Measurements from ENCODE around the gene PTPRD. TPM values are rescaled to one million over a fixed set of nuclear protein-coding genes. Genes with fewer than 3 reads are reported as not detected.

PTPRD gene
- total and polyA plus RNA-seq, 2 donors: 2.2 to 13.5 TPM

DNA sequence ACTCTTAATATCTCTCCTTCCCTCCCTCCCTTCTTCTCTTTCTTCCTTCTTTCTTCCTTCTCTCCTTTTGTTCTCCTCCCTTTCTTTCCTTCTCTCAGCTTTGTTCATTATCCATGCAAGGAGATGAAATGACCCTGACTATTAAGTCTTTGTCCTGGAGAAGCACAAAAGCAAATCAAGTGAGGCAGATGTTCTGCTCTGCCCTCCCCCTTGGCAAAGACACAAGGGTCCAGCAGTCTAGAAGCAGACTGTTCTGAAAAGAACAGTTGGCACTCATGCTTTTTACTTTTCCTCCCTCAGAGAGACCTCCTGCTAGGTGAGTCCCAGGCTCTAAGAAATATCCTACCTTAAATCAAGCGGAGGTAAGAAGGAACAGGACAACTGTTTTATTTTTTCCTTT lies 1745.7 kb downstream of the PTPRD start:
- DNase-seq (ENCODE audit: low read depth in 6 of 9, low spot score in 9 of 9): no peak
- H3K36me3 ChIP-seq (ENCODE audit: control insufficient read depth in 2 of 2, insufficient read depth in 2 of 2, low read length in 1 of 2): no peaks in the 10 kb centered on the region
- whole genome bisulfite sequencing: 100% methylated on average over 1 of the region's 1 CpG

GRCh38 chr9:8864545-8864896 lies 1748.3 kb downstream of the PTPRD start:
- Histone ChIP-seq H3K27me3 (ENCODE audit: control insufficient read depth in 2 of 2, insufficient read depth in 1 of 2, low read length in 1 of 2) (peaks cover 0 to under 1% of the 10 kb centered on the region in 2 donors), H3K4me3 (ENCODE audit: low read length in 2 of 2) (no peak overlapping the region), H3K27ac (ENCODE audit: low read depth in 1 of 2, low read length in 1 of 2) (no peak overlapping the region), H3K9me3 (ENCODE audit: control insufficient read depth in 2 of 2, insufficient read depth in 1 of 2, low read length in 1 of 2) (no peaks in the 10 kb centered on the region), H3K36me3 (ENCODE audit: control insufficient read depth in 2 of 2, insufficient read depth in 2 of 2, low read length in 1 of 2) (no peaks in the 10 kb centered on the region), H3K4me1 (ENCODE audit: control insufficient read depth in 2 of 2, insufficient read depth in 2 of 2, low read length in 2 of 2) (no peaks in the 10 kb centered on the region)
- 95% methylated on average over 3 of the region's 3 CpGs for WGBS
- DNase-seq (ENCODE audit: low read depth in 6 of 9, low spot score in 9 of 9): no peak

More for the DNA sequence above, 1745.7 kb downstream of the PTPRD start:
- no peaks in the 10 kb centered on the region for H3K4me1 ChIP-seq (ENCODE audit: control insufficient read depth in 2 of 2, insufficient read depth in 2 of 2, low read length in 2 of 2)
- H3K9me3 ChIP-seq (ENCODE audit: control insufficient read depth in 2 of 2, insufficient read depth in 1 of 2, low read length in 1 of 2): no peaks in the 10 kb centered on the region
- H3K27me3 ChIP-seq (ENCODE audit: control insufficient read depth in 2 of 2, insufficient read depth in 1 of 2, low read length in 1 of 2): no peaks in the 10 kb centered on the region
- H3K27ac ChIP-seq (ENCODE audit: low read depth in 1 of 2, low read length in 1 of 2): no peak overlapping the region
- H3K4me3 ChIP-seq (ENCODE audit: low read length in 2 of 2): no peak overlapping the region

GRCh38 chr9:8863886-8864544 lies 1748.8 kb downstream of the PTPRD start:
- H3K4me1 ChIP-seq (ENCODE audit: control insufficient read depth in 2 of 2, insufficient read depth in 2 of 2, low read length in 2 of 2): no peaks in the 10 kb centered on the region
- H3K36me3 ChIP-seq (ENCODE audit: control insufficient read depth in 2 of 2, insufficient read depth in 2 of 2, low read length in 1 of 2): no peaks in the 10 kb centered on the region
- 98% methylated on average over 5 of the region's 5 CpGs for WGBS
- H3K9me3 ChIP-seq (ENCODE audit: control insufficient read depth in 2 of 2, insufficient read depth in 1 of 2, low read length in 1 of 2): no peaks in the 10 kb centered on the region
- H3K27ac ChIP-seq (ENCODE audit: low read depth in 1 of 2, low read length in 1 of 2): no peak overlapping the region
- DNase-seq (ENCODE audit: low read depth in 6 of 9, low spot score in 9 of 9): no peak
- no peak overlapping the region for H3K4me3 ChIP-seq (ENCODE audit: low read length in 2 of 2)
- H3K27me3 ChIP-seq (ENCODE audit: control insufficient read depth in 2 of 2, insufficient read depth in 1 of 2, low read length in 1 of 2): peaks cover 2 to 6% of the 10 kb centered on the region in 2 donors

GRCh38 chr9:8863069-8863468 lies 1749.7 kb downstream of the PTPRD start:
- H3K4me3 ChIP-seq (ENCODE audit: low read length in 2 of 2): no peak overlapping the region
- WGBS: 96% methylated on average over 3 of the region's 3 CpGs
- no peak for DNase-seq (ENCODE audit: low read depth in 6 of 9, low spot score in 9 of 9)
- H3K27ac ChIP-seq (ENCODE audit: low read depth in 1 of 2, low read length in 1 of 2): no peak overlapping the region
- H3K9me3 ChIP-seq (ENCODE audit: control insufficient read depth in 2 of 2, insufficient read depth in 1 of 2, low read length in 1 of 2): no peaks in the 10 kb centered on the region
- H3K4me1 ChIP-seq (ENCODE audit: control insufficient read depth in 2 of 2, insufficient read depth in 2 of 2, low read length in 2 of 2): peaks cover 0 to 8% of the 10 kb centered on the region in 2 donors
- no peaks in the 10 kb centered on the region for H3K36me3 ChIP-seq (ENCODE audit: control insufficient read depth in 2 of 2, insufficient read depth in 2 of 2, low read length in 1 of 2)
- H3K27me3 ChIP-seq (ENCODE audit: control insufficient read depth in 2 of 2, insufficient read depth in 1 of 2, low read length in 1 of 2): peaks cover 3 to 15% of the 10 kb centered on the region in 2 donors

GRCh38 chr9:8860925-8861324 lies 1751.9 kb downstream of the PTPRD start:
- Histone ChIP-seq H3K4me3 (ENCODE audit: low read length in 2 of 2) (no peak overlapping the region), H3K27ac (ENCODE audit: low read depth in 1 of 2, low read length in 1 of 2) (no peak overlapping the region), H3K27me3 (ENCODE audit: control insufficient read depth in 2 of 2, insufficient read depth in 1 of 2, low read length in 1 of 2) (peaks cover 3 to 30% of the 10 kb centered on the region in 2 donors), H3K4me1 (ENCODE audit: control insufficient read depth in 2 of 2, insufficient read depth in 2 of 2, low read length in 2 of 2) (peaks cover 4 to 15% of the 10 kb centered on the region in 2 donors), H3K9me3 (ENCODE audit: control insufficient read depth in 2 of 2, insufficient read depth in 1 of 2, low read length in 1 of 2) (no peaks in the 10 kb centered on the region), H3K36me3 (ENCODE audit: control insufficient read depth in 2 of 2, insufficient read depth in 2 of 2, low read length in 1 of 2) (no peaks in the 10 kb centered on the region)
- DNase-seq (ENCODE audit: low read depth in 6 of 9, low spot score in 9 of 9): no peak
- 54% methylated on average over 4 of the region's 4 CpGs for WGBS

DNA sequence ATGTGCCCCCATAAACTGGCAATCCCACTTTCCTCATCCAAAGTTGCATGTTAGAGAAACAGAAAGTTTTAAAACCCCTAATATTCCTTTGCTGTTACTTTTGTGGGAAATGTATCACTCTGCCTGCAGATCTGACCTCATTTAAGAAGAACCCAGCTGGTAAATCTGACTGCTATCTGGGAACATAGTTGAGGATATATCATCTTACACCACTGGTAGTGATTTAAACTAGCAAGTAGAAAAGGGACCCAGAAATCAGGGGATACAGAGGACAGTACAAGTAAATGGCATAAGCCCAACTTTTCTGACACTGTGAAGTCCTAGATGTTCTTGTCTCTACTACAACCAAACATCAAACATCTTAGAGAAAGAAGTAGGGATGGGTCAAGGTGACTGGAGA lies 1752.7 kb downstream of the PTPRD start:
- H3K9me3 ChIP-seq (ENCODE audit: control insufficient read depth in 2 of 2, insufficient read depth in 1 of 2, low read length in 1 of 2): no peaks in the 10 kb centered on the region
- H3K4me1 ChIP-seq (ENCODE audit: control insufficient read depth in 2 of 2, insufficient read depth in 2 of 2, low read length in 2 of 2): peaks cover 4 to 15% of the 10 kb centered on the region in 2 donors
- no peak overlapping the region for H3K27ac ChIP-seq (ENCODE audit: low read depth in 1 of 2, low read length in 1 of 2)
- no peak overlapping the region for H3K4me3 ChIP-seq (ENCODE audit: low read length in 2 of 2)
- H3K36me3 ChIP-seq (ENCODE audit: control insufficient read depth in 2 of 2, insufficient read depth in 2 of 2, low read length in 1 of 2): no peaks in the 10 kb centered on the region
- H3K27me3 ChIP-seq (ENCODE audit: control insufficient read depth in 2 of 2, insufficient read depth in 1 of 2, low read length in 1 of 2): peaks cover 3 to 30% of the 10 kb centered on the region in 2 donors
- DNase-seq (ENCODE audit: low read depth in 6 of 9, low spot score in 9 of 9): no peak

GRCh38 chr9:8859416-8859815 lies 1753.4 kb downstream of the PTPRD start:
- H3K27ac ChIP-seq (ENCODE audit: low read depth in 1 of 2, low read length in 1 of 2): no peak overlapping the region
- no peak for DNase-seq (ENCODE audit: low read depth in 6 of 9, low spot score in 9 of 9)
- peaks cover 4 to 15% of the 10 kb centered on the region in 2 donors for H3K4me1 ChIP-seq (ENCODE audit: control insufficient read depth in 2 of 2, insufficient read depth in 2 of 2, low read length in 2 of 2)
- peaks cover 3 to 30% of the 10 kb centered on the region in 2 donors for H3K27me3 ChIP-seq (ENCODE audit: control insufficient read depth in 2 of 2, insufficient read depth in 1 of 2, low read length in 1 of 2)
- no peak overlapping the region for H3K4me3 ChIP-seq (ENCODE audit: low read length in 2 of 2)
- 94% methylated on average over 3 of the region's 3 CpGs for WGBS
- H3K36me3 ChIP-seq (ENCODE audit: control insufficient read depth in 2 of 2, insufficient read depth in 2 of 2, low read length in 1 of 2): no peaks in the 10 kb centered on the region
- H3K9me3 ChIP-seq (ENCODE audit: control insufficient read depth in 2 of 2, insufficient read depth in 1 of 2, low read length in 1 of 2): no peaks in the 10 kb centered on the region

GRCh38 chr9:8858596-8859161 lies 1754.1 kb downstream of the PTPRD start:
- Histone ChIP-seq H3K9me3 (ENCODE audit: control insufficient read depth in 2 of 2, insufficient read depth in 1 of 2, low read length in 1 of 2) (no peaks in the 10 kb centered on the region), H3K4me3 (ENCODE audit: low read length in 2 of 2) (peak overlapping the region; percentile 50 to 70), H3K27me3 (ENCODE audit: control insufficient read depth in 2 of 2, insufficient read depth in 1 of 2, low read length in 1 of 2) (peaks cover 3 to 30% of the 10 kb centered on the region in 2 donors), H3K36me3 (ENCODE audit: control insufficient read depth in 2 of 2, insufficient read depth in 2 of 2, low read length in 1 of 2) (no peaks in the 10 kb centered on the region), H3K27ac (ENCODE audit: low read depth in 1 of 2, low read length in 1 of 2) (no peak overlapping the region), H3K4me1 (ENCODE audit: control insufficient read depth in 2 of 2, insufficient read depth in 2 of 2, low read length in 2 of 2) (peaks cover 4 to 15% of the 10 kb centered on the region in 2 donors)
- 49% methylated on average over 27 of the region's 27 CpGs for WGBS
- DNase-seq (ENCODE audit: low read depth in 6 of 9, low spot score in 9 of 9): peak in 1 of 9 donors; percentile 17

- peak in 8 of 9 donors; percentile 27 to 76 (median 52) for DNase-seq (ENCODE audit: low read depth in 6 of 9, low spot score in 9 of 9)
- 1% methylated on average over 45 of the region's 45 CpGs for WGBS
- peaks cover 4 to 15% of the 10 kb centered on the region in 2 donors for H3K4me1 ChIP-seq (ENCODE audit: control insufficient read depth in 2 of 2, insufficient read depth in 2 of 2, low read length in 2 of 2)
- H3K4me3 ChIP-seq (ENCODE audit: low read length in 2 of 2): peak overlapping the region; percentile 50 to 70
- no peaks in the 10 kb centered on the region for H3K36me3 ChIP-seq (ENCODE audit: control insufficient read depth in 2 of 2, insufficient read depth in 2 of 2, low read length in 1 of 2)
- H3K27ac ChIP-seq (ENCODE audit: low read depth in 1 of 2, low read length in 1 of 2): no peak overlapping the region
- H3K9me3 ChIP-seq (ENCODE audit: control insufficient read depth in 2 of 2, insufficient read depth in 1 of 2, low read length in 1 of 2): no peaks in the 10 kb centered on the region
- H3K27me3 ChIP-seq (ENCODE audit: control insufficient read depth in 2 of 2, insufficient read depth in 1 of 2, low read length in 1 of 2): peaks cover 3 to 30% of the 10 kb centered on the region in 2 donors
Measured at GRCh38 chr9:8857926-8858595, 1754.7 kb downstream of the PTPRD start.

Data from thymus (tissue), 11 donors.